Mammary epithelial cell (primary cell): ENCODE measurements around the gene ARHGAP28.

ENCODE experiments used
- CTCF ChIP-seq, 2 donors: IDR thresholded peaks in 1 of 2; conservative IDR thresholded peaks in 1 of 2; 2 replicates each; pipeline ENCODE4 v1.5.1; 2011 to 2012; ENCODE audit warnings: inconsistent platforms in 2 of 2, low read length in 2 of 2, mild to moderate bottlenecking in 2 of 2, control low read depth in 1 of 2, low read depth in 1 of 2; ENCODE audit not compliant: insufficient read depth in 1 of 2; ENCODE audit errors: extremely low read depth in 1 of 2
- EZH2 ChIP-seq: IDR thresholded peaks from 2 replicates; pipeline ENCODE4 v1.6.1; 2012; ENCODE audit warnings: low read length, inconsistent platforms, borderline replicate concordance

GRCh38 chr18:6956999-6957398, 227.5 kb downstream of the ARHGAP28 start:
- TF ChIP-seq CTCF (conservative IDR thresholded peaks at IDR 0.05 in 1 of 2, IDR thresholded peaks at IDR 0.05 in 1 of 2; ENCODE audit: extremely low read depth in 1 of 2, insufficient read depth in 1 of 2, low read depth in 1 of 2, low read length in 2 of 2), result no peak
- TF ChIP-seq EZH2, result no peak
